Coronary artery (tissue), 2 donors: ENCODE data around the gene NOP16.
A peak's percentile ranks its signal among the peaks of the same experiment; 100 is the strongest.

Experiments used
- DNase-seq: peaks from one replicate; pipeline ENCODE4 v3.0.0-alpha.2; 2017; ENCODE audit warnings: low spot score
- H3K27ac ChIP-seq, 2 donors: fragments of 200-600 bp; sonication (generic); one replicate each; pipeline ENCODE4 v1.5.1; 2016 to 2019
- H3K4me3 ChIP-seq: fragments of 200-600 bp; sonication (generic); 2 replicates; pipeline ENCODE4 v1.5.1; 2016; ENCODE audit warnings: mild to moderate bottlenecking, moderate library complexity
- TF ChIP-seq, protein P1 (sequence below): fragments of 200-600 bp; sonication (generic); IDR thresholded peaks from one replicate; pipeline ENCODE4 v1.5.1; 2019; ENCODE audit warnings: antibody characterized with exemption

Gene NOP16

DNA sequence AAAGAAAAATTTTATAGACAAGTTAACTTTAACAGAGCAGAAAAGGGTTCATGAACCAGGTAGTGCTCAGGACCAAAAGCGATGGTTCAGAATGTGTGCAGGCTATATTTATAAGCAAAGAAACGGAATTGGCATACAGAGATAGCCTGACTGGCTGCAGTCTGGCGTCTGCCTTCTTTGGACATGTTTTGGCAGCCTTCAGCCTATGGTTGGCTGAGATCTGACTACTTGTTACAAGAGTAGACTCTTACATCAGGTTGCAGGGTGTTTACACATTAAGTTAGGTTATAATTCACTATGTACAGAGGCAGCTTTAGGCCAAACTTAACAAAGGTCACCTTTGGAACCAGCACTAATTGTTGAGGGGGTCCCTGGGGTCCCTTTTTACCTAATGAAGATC is 7.0 kb downstream of the NOP16 start:
- Histone ChIP-seq H3K4me3 (no peak overlapping the region), H3K27ac (peak overlapping the region; percentile 70 to 78)
- TF ChIP-seq, protein P1, sequence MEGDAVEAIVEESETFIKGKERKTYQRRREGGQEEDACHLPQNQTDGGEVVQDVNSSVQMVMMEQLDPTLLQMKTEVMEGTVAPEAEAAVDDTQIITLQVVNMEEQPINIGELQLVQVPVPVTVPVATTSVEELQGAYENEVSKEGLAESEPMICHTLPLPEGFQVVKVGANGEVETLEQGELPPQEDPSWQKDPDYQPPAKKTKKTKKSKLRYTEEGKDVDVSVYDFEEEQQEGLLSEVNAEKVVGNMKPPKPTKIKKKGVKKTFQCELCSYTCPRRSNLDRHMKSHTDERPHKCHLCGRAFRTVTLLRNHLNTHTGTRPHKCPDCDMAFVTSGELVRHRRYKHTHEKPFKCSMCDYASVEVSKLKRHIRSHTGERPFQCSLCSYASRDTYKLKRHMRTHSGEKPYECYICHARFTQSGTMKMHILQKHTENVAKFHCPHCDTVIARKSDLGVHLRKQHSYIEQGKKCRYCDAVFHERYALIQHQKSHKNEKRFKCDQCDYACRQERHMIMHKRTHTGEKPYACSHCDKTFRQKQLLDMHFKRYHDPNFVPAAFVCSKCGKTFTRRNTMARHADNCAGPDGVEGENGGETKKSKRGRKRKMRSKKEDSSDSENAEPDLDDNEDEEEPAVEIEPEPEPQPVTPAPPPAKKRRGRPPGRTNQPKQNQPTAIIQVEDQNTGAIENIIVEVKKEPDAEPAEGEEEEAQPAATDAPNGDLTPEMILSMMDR: no peak
- DNase-seq: no peak

DNA sequence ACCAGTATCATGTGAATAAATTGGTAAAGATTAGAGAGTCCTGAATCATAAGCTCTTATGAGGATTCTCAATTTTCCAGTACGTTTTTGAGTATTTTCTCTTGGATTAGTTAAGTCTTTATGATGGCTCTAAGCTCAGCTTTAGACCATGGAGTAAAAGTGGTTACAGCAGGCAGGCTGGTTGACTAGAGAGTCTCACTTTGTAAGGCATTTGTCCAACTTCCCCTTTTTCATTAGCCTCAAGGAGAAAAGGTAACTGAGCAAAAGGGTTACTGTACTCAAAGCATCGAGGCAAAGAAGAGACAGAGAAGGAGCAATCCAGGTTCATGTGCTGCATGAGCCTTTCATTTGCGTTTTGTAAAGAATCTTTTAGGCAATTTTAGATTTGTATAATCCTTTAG is 8.5 kb downstream of the NOP16 start:
- no peak for DNase-seq
- H3K4me3 ChIP-seq: no peak overlapping the region
- TF ChIP-seq, protein P1: no peak
- no peak overlapping the region for H3K27ac ChIP-seq

DNA sequence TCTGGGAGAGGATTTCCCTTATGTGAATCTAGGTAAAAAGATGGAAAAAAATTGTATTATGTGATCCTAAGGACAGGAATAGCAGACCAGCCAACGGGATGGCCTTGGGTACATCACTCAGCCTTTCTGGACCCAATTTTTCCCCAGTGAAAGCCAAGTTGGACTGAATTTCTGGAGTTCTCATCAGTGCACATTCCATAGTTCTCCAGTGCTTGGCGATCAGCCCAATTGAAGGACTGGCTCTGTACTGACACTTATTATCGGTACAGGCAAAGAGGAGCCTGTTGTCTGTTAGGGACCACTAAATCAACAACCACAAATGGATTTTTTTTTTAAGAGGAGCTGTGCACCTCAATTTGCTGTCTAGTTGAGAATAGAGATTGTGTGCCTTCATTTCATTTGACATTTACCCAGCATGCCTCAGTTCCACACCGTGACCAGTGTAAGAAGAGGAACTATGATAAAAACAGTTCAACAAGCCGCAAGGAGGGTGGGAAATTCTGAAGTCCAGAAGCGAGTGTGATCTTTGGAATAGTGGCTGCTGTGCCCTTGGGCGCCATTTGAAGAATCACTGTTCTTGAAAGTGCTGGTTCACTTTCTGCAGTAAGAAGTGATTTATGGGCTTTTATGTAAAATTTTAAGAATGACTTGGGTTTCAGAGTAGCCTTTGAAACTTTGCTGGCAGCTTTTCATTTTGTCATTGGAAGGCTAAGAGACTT is 15.1 kb downstream of the NOP16 start:
- no peak overlapping the region for H3K4me3 ChIP-seq
- TF ChIP-seq, protein P1: no peak
- no peak for DNase-seq
- peak overlapping the region in 1 of 2 donors; percentile 1 for H3K27ac ChIP-seq

DNA sequence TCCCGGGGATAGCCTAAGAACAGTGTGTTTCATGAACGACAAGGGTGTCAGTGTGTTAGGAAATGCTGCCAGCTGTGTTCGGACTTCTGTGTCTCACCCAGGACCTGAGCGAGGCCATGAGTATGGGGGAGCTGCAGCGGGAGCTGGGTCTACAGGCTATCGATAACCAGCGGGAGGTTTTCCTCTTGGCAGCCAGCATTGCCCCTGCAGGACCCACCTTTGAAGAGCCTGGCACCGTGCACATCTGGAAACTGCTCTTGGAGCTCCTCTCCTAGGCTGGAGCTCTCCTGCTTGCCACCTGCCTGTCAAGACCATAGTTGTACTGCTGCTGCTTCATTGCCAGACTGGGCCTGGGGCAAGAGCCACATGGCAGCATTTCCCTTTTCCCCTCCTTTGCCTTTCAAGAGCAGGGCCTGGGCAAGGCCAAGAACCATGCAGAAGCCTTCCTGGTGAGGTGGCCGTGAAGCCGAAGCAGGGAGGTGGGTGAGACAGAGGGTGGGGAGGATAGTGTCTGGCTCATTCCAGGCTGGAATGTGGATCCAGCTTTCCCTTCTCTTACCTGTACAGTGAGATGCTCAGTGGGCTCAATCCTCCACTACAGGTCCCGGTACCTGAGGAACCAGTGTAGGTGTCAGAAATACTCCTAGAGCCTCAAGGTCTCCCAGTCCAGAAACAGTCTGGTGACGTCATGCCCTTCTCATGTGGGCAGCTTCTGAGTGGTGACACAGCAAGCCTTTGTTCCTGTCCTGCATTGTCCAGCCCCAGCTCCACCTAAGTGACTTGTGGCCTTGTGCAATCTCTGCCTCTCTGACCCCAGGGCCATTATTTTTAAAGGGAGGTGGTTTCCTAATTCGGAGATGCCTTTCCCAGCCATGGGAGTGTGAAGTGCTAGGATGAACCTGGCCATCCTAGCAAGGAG is 16.5 kb downstream of the NOP16 start:
- TF ChIP-seq, protein P1: no peak
- no peak for DNase-seq
- peak overlapping the region in 1 of 2 donors; percentile 0 for H3K27ac ChIP-seq

DNA sequence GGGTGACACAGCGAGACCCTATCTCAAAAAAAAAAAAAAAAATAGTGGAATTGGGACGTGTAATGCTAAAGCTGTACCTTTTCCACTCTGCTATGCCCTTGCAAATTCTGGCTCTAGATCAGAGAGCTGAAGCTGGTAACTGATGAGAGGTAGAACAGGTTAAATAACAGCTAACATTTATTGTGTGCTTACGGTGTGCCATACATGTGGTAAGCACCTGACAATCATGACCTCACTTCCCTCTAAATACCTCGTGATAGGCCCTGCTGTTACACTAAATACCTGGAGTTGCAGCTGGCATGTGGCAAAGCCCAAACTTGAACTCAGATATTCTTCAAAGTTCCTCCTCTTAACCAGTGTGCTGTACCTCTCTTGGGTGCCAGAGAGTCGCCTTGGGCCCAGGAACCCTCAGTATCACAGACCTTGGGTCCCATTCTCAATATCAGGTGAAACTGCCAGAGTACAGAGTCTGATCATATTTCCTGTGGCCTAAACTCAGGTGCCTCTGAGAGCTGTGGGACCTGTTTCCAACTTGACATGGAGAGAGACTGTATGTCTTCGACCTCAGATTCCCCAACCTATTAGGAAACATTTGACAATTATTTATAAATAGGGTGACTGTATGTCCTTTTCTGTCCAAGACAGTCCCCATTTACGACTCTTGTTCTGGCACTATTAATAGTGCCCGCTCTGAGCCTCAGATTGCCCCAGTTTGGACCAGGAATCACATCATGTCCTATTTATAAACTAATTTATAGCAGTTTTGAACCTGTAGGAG is 18.3 kb downstream of the NOP16 start:
- Histone ChIP-seq H3K27ac (no peak overlapping the region), H3K4me3 (no peak overlapping the region)
- no peak for DNase-seq
- TF ChIP-seq, protein P1: no peak

More for the DNA sequence above, 16.5 kb downstream of the NOP16 start:
- H3K4me3 ChIP-seq: no peak overlapping the region

DNA sequence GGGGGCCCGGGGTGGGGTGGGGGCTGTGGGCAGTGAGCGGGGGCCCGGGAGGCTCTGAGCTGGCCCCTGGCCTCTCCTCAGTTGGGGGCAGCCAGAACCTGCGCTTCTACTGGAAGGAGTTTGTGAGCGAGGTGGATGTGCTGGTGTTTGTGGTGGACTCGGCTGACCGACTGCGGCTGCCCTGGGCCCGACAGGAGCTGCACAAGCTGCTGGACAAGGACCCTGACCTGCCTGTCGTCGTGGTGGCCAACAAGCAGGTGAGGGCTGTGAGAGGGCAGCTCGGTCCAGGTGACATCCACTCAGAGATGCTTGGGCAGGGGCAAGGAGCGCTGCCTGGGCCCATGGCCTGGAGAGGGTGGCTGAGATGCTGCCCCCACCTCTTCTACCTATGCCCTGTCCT is 19.7 kb downstream of the NOP16 start:
- TF ChIP-seq, protein P1: no peak
- Histone ChIP-seq H3K4me3 (no peak overlapping the region), H3K27ac (no peak overlapping the region)
- DNase-seq: peak; percentile 69
